Measurements from ENCODE around the gene PPM1F. TPM values are rescaled to one million over a fixed set of nuclear protein-coding genes. Genes with fewer than 3 reads are reported as not detected.

The PPM1F gene
- polyA plus RNA-seq, 3 donors: 8.0 to 26.8 (median 23.4) TPM

DNA sequence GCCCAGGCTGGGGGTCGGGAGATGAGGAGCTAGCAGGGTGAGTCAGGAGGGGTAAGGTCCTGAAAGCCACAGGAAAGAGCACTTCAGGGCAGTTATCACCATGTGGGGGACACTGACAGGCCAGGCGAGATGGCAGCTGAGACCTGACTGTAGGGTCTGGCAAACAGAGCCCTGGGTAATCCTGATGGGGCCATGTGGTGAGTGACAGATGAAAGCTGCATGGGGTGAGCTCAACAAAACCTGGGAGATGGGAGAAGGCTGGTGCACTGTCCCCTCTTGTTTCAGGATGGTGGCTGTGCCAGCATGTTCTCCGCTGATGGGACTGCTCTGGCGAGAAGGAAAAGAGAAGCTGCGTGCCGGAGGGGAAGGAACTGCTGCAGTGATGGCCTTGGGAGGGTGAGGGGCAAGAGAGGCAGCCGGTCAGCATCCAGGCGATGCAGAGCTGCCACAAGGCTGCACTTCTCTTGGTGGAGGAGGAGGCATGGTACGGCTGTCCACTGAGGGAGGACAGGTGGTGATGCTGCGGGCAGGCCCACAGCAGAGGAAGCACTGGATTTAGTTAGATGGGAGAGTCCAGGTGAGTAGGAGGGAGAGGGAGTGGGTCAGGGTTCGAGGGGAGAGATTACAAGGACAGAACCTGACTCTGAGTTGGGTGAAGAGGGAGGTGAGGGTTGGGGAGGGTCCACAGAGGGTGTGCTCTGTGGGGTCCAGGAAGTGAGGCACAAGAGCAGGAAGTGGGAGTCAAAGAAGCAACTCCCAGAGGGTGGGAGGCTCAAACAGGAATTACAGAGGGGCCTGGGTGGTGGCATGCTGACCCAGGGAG lies 26.1 kb upstream of the PPM1F start:
- WGBS, 3 donors: 71 to 77% (median 73%) methylated on average over 11 of the region's 11 CpGs
- H3K27ac ChIP-seq (ENCODE audit: low read depth, low read length): no peak overlapping the region

DNA sequence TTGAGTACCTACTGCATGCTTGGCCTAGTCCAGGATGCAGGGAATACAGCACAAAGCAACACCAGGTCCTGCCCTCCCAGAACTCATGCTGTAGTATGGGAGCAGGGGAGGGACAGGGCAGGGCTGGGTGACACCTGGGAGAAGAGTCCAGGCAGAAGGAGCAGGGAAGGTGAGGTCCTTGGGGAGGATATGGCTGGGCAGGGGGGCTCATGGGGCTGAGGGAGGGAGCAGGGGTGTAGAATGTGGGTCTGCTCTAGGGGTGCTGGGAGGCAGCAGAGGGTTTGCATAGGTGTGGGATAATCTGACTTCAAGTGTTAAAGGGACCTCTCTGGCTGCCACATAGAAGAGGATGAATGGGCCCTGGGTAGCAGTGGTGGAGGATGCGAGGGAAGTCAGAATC lies 25.2 kb upstream of the PPM1F start:
- WGBS, 3 donors: 85 to 93% (median 88%) methylated on average over 1 of the region's 1 CpG
- H3K27ac ChIP-seq (ENCODE audit: low read depth, low read length): no peak overlapping the region

DNA sequence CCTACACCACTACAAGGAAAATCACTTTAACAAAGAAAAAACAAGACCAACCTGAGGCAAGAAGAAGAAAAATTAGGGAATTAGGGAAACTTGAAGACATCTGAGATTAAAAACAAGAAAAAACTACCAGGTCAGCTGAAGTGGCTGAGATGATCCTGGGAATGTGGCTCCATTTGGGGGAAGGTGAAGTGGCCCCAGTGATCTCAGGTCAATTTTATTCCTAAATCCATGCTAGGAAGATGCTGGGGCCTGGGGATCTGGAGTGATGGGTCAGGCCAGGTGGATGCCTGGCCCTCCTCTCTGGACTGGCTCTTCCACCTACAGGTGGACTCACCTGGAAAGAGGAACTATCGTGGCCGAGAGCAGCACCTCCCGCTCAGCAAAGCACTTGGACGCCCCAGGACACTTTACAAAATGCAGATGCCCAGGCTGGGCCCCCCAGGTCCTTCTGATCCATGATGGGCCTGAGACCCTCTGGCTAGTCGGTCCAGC lies 23.3 kb upstream of the PPM1F start:
- 93 to 97% (median 97%) methylated on average over 5 of the region's 5 CpGs for WGBS, 3 donors
- no peak overlapping the region for H3K27ac ChIP-seq (ENCODE audit: low read depth, low read length)

DNA sequence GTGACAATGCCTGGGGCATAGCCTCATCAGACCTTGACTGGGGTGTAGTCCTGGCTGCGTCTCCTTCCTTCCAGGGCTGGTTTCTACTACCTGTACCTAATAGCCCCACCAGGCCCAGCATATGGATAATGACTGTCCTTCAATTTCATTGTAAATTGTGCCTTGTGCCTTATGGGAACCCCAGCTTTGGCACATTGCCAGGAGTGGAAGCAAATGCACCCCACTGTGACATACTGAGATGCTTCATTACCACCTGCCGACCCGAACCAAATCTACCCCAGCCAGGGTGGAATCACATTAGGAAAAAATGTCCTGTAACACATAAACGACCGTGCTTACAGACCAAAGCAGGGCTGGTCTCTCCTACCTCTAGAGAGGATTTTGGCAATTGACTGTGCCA lies 22.6 kb upstream of the PPM1F start:
- 86 to 93% (median 92%) methylated on average over 5 of the region's 5 CpGs for WGBS, 3 donors
- no peak overlapping the region for H3K27ac ChIP-seq (ENCODE audit: low read depth, low read length)

DNA sequence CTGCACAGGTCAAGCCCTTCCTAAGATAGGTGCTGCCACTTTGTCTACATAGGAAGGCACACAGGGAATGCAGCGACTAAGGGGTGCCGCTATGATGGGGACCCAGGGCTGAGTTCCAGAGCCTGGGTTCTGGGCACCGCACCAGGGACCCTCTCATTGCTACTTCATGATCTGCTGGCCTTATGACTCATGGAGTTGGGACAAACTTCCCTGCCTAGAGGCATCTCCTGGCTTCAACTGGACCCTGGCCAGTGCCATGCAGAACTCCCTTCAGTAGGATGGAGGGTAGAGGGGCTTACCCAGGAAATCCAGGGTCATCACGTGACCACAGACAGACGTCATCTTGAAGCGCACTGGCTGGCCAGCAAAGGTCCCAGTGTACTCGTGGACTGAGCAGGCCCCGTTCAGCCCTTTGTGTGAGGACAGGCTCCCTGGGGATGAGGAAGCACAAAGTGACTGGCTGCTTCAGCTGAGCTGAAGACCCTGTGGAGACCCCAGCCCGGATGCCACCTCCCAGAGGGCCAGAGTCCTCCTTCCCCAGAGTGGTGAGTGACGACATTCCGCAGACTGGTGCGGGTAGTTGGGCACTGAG lies 21.5 kb upstream of the PPM1F start:
- no peak overlapping the region for H3K27ac ChIP-seq (ENCODE audit: low read depth, low read length)
- 90 to 98% (median 92%) methylated on average over 12 of the region's 12 CpGs for WGBS, 3 donors

DNA sequence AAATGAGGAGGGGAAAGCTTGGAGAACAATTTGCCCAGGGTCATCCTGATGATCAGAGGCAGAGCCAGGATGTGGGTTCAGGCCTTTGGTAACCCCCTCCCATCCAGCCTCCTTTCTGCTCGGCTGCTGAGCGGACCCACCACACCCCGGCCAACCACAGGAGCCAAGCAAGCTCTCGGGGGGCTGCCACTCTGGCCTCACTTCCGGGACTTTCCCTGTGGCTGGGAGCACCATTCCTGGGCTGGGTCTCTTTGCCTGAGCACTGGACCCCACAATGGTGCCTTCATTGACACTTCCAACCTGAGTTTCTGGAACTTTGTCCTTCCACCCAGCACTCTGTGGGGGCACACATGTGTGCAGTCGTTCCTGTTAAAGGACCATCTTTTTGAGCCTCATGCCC lies 20.2 kb upstream of the PPM1F start:
- H3K27ac ChIP-seq (ENCODE audit: low read depth, low read length): no peak overlapping the region
- 83 to 86% (median 85%) methylated on average over 6 of the region's 6 CpGs for WGBS, 3 donors

DNA sequence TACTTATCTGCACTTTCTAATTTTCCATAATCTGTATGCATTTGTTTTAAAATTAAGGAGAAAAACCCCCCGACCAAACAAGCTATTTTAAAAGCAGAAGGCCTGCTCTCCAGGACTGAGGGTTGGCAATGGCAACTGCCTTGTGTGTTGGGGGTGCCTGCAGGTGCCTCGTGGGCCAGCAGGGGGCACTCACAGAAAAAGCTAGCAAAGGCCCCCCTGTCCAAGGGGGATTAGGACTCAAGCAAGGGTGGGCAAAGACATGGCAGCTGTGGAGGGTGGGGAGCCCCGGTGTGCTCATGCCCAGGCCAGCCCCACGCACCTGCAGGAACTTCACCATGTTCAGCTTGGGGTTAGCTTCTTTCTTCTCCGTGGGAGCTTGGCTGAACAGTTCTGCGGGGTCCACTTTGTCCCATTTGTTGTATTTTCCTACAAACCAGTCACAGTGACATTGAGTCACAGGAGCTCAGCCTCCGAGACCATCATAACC lies 19.7 kb upstream of the PPM1F start:
- 67 to 70% (median 69%) methylated on average over 7 of the region's 7 CpGs for WGBS, 3 donors
- H3K27ac ChIP-seq (ENCODE audit: low read depth, low read length): no peak overlapping the region

DNA sequence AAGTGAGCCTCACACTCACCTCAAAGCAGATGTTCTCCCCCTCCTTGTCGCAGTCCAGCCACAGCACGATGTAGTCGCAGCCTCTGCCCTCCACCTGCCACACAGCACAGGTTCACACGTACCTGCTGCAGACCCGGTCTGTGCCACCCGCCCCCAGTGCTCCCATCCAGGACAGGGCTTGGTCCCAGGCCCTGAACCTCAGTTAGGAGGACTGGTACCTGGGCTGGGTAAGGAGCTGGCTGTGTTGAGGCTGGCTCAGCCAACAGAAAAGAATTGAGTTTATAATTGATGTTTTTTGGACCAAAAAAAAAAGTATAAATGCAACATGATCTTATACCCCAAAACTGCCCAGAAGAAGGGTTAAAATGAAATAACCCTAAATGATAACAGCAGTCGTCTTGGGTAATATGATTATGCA lies 19.2 kb upstream of the PPM1F start:
- no peak overlapping the region for H3K27ac ChIP-seq (ENCODE audit: low read depth, low read length)
- 82 to 93% (median 91%) methylated on average over 7 of the region's 7 CpGs for WGBS, 3 donors

DNA sequence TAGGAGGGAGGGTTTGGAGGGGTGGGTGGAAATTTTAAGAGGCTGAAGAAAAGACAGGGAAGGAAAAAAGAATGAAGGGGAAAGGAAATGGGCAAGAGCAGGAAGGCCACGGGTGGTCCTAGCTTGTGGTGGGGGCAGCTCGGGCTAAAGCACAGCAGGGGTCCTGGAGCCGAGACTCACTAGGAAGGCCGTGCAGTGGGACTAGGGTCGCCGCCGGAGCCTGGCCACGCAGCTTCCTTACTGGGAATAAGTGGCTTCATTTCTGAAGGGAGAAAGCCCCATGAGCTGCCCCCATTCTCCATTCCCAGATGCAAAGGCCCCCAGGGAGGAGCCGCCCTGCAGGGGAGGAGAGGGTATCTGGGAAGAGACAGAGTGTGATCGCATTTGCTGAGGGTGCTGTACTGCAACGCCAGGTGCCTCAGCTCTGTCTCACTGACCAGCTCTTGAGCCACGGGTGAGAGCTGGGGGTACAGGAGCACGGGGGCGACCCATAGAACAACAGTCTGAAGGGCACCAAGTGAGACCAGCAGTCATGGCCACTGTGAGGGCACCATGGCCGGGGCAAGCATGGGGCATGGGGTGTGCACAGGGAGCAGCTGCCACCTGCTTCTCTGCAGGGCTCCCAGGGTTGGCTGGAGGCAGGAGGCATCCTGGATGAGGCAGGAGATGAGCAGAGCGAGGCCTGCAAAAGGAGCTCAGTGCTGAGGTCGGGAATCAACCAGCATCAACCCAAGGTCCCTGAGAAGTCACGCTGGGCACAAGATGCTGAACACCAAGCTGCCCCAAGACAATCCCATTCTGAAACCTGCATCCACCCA lies 18.4 kb upstream of the PPM1F start:
- no peak overlapping the region for H3K27ac ChIP-seq (ENCODE audit: low read depth, low read length)
- 89 to 94% (median 93%) methylated on average over 18 of the region's 18 CpGs for WGBS, 3 donors

DNA sequence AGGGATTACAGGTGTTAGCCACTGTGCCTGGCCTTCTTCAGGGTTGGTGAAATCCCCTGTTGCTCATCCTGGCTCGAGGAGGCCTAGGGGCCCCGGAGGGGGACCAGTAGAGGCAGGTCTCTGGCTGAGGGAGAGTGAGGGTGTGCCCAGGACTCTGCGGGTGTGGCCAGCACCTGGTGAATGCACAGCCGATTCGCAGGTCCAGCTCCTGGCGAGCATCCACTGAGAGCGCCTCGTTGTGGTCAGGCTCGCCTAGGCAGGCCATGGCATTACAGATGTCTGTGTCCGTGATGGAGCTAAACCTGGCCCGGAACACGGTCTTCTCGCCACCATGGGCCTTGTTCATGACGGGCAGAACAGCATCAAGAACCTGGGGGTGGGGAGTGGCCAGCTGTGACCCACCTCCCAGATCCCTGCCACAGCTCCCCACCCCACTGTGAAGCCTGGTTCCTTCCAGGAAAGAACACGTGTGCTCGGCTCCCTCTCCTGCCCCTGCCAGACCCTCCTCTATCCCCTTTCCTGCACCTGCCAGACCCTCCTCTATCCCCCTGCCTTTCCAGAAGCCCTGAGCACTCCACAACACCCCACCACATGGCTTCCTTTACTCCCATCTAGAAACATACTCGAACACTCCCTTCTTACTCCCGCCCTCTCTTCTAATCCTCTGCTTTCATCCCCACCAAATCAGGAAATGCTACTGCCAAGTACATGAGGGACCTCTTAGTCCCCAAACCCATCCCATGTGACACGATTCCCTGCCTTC lies 17.6 kb upstream of the PPM1F start:
- H3K27ac ChIP-seq (ENCODE audit: low read depth, low read length): no peak overlapping the region
- 89 to 92% (median 91%) methylated on average over 17 to 19 of the region's 19 CpGs for WGBS, 3 donors

DNA sequence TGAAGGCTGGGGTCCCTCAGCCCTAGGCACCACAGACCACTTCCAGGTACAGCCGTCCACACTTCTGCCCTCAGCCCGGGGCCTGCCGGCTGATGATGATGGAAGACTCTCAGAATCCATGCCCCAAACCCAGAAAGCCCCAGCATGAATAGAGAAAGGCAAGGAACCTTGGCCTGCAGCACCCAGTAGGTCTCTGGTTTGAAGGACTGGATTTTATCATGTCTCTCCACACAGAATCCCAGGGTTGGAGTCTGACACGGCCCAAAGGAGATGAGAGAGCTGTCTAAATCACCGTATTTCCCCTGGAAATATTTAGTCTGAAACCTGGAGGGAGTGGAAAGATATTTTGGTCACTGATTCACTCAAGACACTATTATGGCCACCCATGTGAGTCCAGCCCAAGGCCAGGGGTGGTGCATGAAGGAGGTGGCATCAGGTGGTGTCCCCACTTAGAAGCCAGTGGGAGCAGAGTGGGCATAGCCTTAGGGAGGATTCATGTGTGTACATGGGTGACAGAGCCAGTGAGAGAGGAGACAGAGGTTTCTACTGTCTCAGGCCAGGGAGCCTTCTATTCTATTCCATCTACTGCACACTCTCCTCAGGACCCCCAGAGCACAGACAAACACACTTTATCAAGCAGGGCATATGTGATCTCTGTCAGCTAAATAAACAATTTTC lies 15.9 kb upstream of the PPM1F start:
- no peak overlapping the region for H3K27ac ChIP-seq (ENCODE audit: low read depth, low read length)
- 91 to 97% (median 95%) methylated on average over 5 of the region's 5 CpGs for WGBS, 3 donors

DNA sequence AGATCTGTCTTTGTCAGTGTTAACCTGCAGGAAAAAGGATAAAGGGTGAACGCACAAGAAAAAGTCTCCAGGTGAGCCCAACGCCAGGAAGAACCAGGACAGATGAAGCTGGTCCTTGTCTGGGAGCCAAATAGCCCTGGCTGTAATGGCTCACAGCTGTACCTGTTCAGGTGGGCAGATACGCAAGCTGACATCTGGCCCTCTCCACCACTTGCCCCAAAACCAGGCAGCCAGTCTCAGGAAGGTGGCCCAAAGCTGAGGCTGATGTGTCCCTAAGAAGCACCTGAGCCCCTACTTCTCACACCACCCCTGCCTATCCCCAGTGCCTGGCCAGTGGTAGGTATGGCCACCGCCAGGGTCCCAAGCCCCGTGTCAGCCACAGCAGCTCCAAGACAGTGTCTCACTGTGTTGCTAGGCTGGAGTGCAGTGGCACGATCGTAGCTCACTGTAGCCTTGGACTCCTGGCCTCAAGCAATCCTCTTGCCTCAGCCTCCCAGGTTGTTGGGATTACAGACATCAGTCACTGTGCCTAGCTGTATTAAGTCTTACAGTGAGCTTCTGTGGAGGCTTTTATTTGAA lies 15.1 kb upstream of the PPM1F start:
- no peak overlapping the region for H3K27ac ChIP-seq (ENCODE audit: low read depth, low read length)
- 93 to 98% (median 97%) methylated on average over 7 of the region's 7 CpGs for WGBS, 3 donors

DNA sequence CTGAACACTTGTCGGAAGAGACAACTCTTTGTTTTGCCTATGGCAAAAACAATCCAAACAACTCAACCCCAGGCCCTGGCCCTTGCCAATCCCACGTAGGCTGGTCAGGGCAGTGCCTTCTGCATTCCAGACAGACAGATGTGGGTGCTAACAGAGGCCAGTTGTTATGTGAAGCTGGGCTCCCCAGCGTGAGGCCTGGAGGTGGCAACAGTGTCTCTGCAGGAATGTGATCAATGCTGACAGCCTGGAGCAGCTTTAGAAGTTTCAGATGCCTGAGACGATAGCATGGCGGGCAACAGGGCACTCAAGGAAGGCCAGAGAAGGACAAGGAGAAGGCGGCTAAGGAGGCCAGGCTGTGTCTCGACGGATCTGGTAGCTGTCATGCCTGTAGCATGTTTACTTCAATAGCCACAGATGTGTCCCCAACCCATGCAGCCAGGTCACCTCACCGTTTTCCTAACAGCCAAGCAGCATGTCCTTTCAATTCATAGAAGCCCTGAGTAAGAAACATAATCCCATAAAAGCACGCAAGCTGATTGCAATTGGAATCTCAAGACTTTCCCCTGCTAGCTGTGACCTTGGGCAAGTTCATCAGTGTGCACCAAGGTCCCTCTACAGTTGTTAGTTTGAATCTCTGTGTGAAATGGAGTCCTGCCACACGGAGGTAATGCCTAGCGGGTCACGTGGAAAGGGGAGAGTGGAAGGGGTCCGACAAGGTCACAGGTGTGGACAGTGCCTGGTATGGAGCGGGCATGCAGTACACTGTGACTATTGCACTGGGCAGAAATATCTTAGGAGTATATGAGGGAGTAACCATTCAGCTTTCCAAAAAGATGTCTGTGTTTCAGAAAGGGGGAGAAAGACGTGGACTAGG lies 14.2 kb upstream of the PPM1F start:
- 90 to 94% (median 91%) methylated on average over 16 of the region's 16 CpGs for WGBS, 3 donors
- no peak overlapping the region for H3K27ac ChIP-seq (ENCODE audit: low read depth, low read length)

DNA sequence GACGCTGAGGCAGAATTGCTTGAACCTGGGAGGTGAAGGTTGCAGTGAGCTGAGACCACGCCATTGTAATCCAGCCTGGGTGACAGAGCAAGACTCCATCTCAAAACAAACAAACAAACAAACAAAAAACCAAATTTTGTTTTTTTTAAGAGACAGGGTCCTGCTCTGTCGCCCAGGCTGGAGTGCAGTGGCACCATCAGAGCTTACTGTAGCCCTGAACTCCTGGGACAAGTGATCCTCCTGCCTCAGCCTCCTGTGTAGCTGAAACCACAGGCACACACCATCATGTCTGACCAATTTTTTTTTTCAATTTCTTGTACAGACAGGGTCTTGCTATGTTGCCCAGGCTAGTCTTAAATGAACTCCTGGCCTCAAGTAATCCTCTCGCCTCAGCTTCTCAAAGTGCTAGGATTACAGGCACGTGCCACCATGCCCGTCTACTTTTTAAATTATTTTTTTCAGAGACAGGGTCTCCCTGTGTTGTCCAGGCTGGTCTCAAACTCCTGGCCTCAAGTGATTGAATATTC lies 13.2 kb upstream of the PPM1F start:
- 95 to 99% (median 97%) methylated on average over 6 of the region's 6 CpGs for WGBS, 3 donors
- no peak overlapping the region for H3K27ac ChIP-seq (ENCODE audit: low read depth, low read length)

DNA sequence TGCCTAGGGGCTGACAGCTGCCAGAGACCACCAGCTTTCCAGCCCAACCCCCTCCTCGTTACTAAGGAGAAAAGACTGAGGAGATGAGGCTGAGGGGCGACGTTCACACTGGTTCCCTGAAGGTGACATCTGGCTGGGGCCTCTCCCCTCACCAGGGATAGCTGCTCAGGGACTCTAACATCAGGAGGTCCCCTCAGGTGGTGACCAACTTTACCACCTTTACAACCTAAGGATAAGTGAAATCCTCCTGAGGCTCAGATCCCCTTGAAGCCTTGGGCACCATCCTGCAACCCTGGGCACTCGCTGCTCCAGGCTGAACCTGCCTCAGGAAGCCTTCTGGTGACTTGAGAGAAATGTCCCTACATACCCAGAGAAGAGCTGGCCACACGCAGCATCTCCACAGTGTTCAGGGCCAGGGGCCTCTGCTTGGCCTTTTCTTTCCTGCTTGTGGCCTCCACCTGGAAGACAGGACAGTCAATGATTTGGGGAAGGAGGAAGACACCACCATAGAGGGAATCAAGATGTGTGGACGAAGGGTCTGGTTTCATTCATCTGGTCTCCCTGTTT lies 12.4 kb upstream of the PPM1F start:
- H3K27ac ChIP-seq (ENCODE audit: low read depth, low read length): no peak overlapping the region
- WGBS, 3 donors: 92 to 96% (median 96%) methylated on average over 6 of the region's 6 CpGs

DNA sequence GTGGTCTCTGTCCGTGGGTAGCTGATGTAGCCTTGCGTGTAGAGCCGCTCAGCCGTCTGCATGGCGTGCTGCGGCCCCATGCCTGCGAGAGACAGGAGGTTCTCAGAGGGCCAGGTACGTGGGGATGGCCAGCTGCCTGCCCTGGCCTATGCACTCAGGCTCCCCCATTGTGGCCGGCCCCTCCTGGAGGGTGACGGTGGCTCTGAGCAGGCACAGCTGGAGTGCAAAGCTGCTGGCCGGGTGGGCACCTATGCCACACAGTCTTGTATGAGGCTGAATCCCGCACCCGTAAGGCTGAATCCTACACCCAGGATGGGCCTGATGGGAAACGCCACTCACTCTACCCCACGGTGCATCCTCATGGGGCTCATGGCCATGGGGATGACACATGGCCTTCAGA lies 11.6 kb upstream of the PPM1F start:
- WGBS, 3 donors: 95 to 96% (median 96%) methylated on average over 15 of the region's 15 CpGs
- no peak overlapping the region for H3K27ac ChIP-seq (ENCODE audit: low read depth, low read length)

Data from adipose tissue (tissue), 3 donors.